Neural progenitor cell (in vitro differentiated cells): ENCODE data around the gene CYTH1. TPM values are rescaled to one million over a fixed set of nuclear protein-coding genes. Genes with fewer than 3 reads are reported as not detected.

Experiments
- DNase-seq: peaks from one replicate; pipeline ENCODE4 v3.0.0-alpha.2; 2016; ENCODE audit warnings: low spot score
- H2AFZ ChIP-seq: fragments of 200-600 bp; sonication (generic); replicated peaks from 2 replicates; pipeline ENCODE4 v1.6.1; 2016; ENCODE audit warnings: antibody characterized with exemption
- H3F3A ChIP-seq: fragments of 200-600 bp; sonication (generic); 2 replicates; pipeline ENCODE4 v1.6.1; 2016; ENCODE audit warnings: antibody characterized with exemption, low read depth
- H3K27ac ChIP-seq: fragments of 200-600 bp; sonication (generic); 2 replicates; pipeline ENCODE4 v1.5.1; 2016; ENCODE audit warnings: mild to moderate bottlenecking
- H3K27me3 ChIP-seq: fragments of 200-600 bp; sonication (generic); 2 replicates; pipeline ENCODE4 v1.6.1; 2016; ENCODE audit warnings: mild to moderate bottlenecking, moderate library complexity
- H3K36me3 ChIP-seq: fragments of 200-600 bp; sonication (generic); 2 replicates; pipeline ENCODE4 v1.5.1; 2016
- H3K4me1 ChIP-seq: fragments of 200-600 bp; sonication (generic); 2 replicates; pipeline ENCODE4 v1.6.1; 2016; ENCODE audit warnings: mixed run types
- H3K4me2 ChIP-seq: fragments of 200-600 bp; sonication (generic); 2 replicates; pipeline ENCODE4 v1.6.1; 2016
- H3K4me3 ChIP-seq: fragments of 200-600 bp; sonication (generic); 2 replicates; pipeline ENCODE4 v1.5.1; 2016
- H3K79me2 ChIP-seq: fragments of 200-600 bp; sonication (generic); 2 replicates; pipeline ENCODE4 v1.6.1; 2016; ENCODE audit warnings: low read depth
- H3K9ac ChIP-seq: fragments of 200-600 bp; sonication (generic); 2 replicates; pipeline ENCODE4 v1.6.1; 2016
- H3K9me3 ChIP-seq: fragments of 200-600 bp; sonication (generic); 2 replicates; pipeline ENCODE4 v1.5.1; 2016; ENCODE audit warnings: low read depth
- H4K20me1 ChIP-seq: fragments of 200-600 bp; sonication (generic); 2 replicates; pipeline ENCODE4 v1.6.1; 2016; ENCODE audit warnings: low read depth
- H3K27ac Mint-ChIP-seq: 3 replicates; pipeline ENCODE4 v1.8.0; 2021; ENCODE audit warnings: mixed read lengths
- H3K27me3 Mint-ChIP-seq: 2 replicates; pipeline ENCODE4 v1.8.0; 2022; ENCODE audit warnings: low read depth, mild to moderate bottlenecking, inconsistent platforms, moderate library complexity, mixed read lengths; ENCODE audit not compliant: insufficient read depth
- H3K36me3 Mint-ChIP-seq: 3 replicates; pipeline ENCODE4 v1.8.0; 2021; ENCODE audit warnings: mixed read lengths
- H3K4me1 Mint-ChIP-seq: 3 replicates; pipeline ENCODE4 v1.8.0; 2021; ENCODE audit warnings: mixed read lengths
- H3K4me3 Mint-ChIP-seq: 3 replicates; pipeline ENCODE4 v1.8.0; 2021; ENCODE audit warnings: mild to moderate bottlenecking, moderate library complexity, mixed read lengths
- H3K9me3 Mint-ChIP-seq: 3 replicates; pipeline ENCODE4 v1.8.0; 2020; ENCODE audit warnings: mixed read lengths
- EZH2 ChIP-seq: fragments of 200-600 bp; sonication (generic); IDR thresholded peaks from 2 replicates; pipeline ENCODE4 v1.6.1; 2017; ENCODE audit warnings: antibody characterized with exemption, mild to moderate bottlenecking, moderate library complexity
- EZH2phosphoT487 ChIP-seq: fragments of 200-600 bp; sonication (generic); IDR thresholded peaks from 2 replicates; pipeline ENCODE4 v1.6.1; 2017; ENCODE audit warnings: antibody characterized with exemption
- total RNA-seq: library from RNA; depleted of rRNA; stranded (reverse); fragments of >200 nt; gene quantifications from 2 replicates; pipeline ENCODE4 v1.2.3, GENCODE V29; 2015; ENCODE audit warnings: low replicate concordance
- TF ChIP-seq, protein P1 (sequence below): fragments of 200-600 bp; sonication (generic); IDR thresholded peaks from 2 replicates; pipeline ENCODE4 v1.5.1; 2017; ENCODE audit warnings: antibody characterized with exemption, mild to moderate bottlenecking

CYTH1 gene
- total RNA-seq, 1 donor from 2014 or later = 14.8 TPM

DNA sequence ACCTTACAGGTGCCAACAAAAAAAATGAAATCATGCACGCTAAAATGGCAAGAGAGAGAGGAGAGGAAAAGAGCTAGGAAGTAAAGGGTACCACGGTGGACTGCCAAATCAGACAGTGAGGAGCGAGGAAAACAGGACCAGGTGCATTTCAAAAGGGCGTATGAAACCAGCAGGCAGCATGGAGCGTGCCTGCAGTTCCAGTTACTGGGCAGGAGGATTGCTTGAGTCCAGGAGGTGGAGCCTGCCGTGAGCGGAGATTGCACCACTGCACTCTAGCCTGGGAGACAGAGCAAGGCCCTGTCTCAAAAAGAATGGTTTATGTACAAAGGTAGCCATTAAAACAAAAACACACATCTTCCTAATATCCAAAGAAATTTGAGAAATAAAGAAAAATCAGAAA, 42.2 kb upstream of the CYTH1 start:
- Histone ChIP-seq H3K36me3 (no peaks in the 10 kb centered on the region), H3K27ac (no peak overlapping the region), H3K4me3 (no peak overlapping the region), H3F3A (no peaks in the 10 kb centered on the region), H3K9me3 (no peaks in the 10 kb centered on the region), H3K4me2 (no peak overlapping the region), H3K9ac (no peak overlapping the region), H2AFZ (no peak overlapping the region), H4K20me1 (peaks cover 27% of the 10 kb centered on the region), H3K27me3 (no peaks in the 10 kb centered on the region), H3K4me1 (peaks cover 9% of the 10 kb centered on the region), H3K79me2 (peaks cover 4% of the 10 kb centered on the region)
- TF ChIP-seq EZH2phosphoT487 (no peak), EZH2 (no peak)
- TF ChIP-seq, protein P1, sequence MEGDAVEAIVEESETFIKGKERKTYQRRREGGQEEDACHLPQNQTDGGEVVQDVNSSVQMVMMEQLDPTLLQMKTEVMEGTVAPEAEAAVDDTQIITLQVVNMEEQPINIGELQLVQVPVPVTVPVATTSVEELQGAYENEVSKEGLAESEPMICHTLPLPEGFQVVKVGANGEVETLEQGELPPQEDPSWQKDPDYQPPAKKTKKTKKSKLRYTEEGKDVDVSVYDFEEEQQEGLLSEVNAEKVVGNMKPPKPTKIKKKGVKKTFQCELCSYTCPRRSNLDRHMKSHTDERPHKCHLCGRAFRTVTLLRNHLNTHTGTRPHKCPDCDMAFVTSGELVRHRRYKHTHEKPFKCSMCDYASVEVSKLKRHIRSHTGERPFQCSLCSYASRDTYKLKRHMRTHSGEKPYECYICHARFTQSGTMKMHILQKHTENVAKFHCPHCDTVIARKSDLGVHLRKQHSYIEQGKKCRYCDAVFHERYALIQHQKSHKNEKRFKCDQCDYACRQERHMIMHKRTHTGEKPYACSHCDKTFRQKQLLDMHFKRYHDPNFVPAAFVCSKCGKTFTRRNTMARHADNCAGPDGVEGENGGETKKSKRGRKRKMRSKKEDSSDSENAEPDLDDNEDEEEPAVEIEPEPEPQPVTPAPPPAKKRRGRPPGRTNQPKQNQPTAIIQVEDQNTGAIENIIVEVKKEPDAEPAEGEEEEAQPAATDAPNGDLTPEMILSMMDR = no peak
- H3K4me3 Mint-ChIP-seq = no peak overlapping the region
- H3K27ac Mint-ChIP-seq = no peak overlapping the region
- peaks cover 14% of the 10 kb centered on the region for H3K4me1 Mint-ChIP-seq
- H3K9me3 Mint-ChIP-seq = no peaks in the 10 kb centered on the region
- peaks cover 39% of the 10 kb centered on the region for H3K36me3 Mint-ChIP-seq
- DNase-seq = no peak
- no peaks in the 10 kb centered on the region for H3K27me3 Mint-ChIP-seq

DNA sequence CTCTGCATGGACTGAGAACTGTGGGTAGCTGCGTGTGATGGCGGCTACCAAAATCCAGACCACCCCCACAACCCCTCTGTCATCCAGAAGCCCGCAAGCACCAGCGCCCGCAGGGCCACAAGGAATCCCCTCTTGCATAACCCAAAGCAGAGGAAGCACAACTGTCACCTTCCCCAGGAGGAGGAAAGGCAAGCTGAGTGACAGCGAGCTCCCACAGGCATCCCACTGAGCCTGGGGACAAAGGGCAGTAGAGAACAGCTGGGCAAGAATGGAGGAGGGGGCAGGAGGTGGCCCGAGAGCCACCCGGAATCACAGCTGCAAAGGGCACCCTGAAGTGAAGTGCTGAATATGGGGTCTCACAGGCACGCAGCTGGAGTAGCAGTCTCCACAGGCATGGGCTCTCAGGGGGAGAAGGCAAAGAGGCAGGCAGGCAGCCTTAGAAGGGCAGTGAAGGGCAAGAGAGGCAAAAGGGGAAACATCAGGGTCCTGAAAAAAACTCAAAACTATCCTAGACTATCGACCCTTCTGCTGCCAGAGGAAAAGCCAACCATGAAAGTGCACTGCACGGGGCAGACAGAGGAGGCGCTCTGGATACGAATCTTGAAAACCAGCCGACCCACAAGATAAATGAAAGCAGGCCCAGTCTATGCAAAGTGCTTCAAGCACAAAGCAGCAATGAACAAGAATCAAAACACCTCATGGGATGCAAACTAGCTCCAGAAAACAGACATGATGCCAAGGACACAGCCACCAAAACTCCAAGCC, 41.4 kb upstream of the CYTH1 start:
- Histone ChIP-seq H2AFZ (no peak overlapping the region), H3K4me2 (no peak overlapping the region), H3F3A (no peaks in the 10 kb centered on the region), H3K4me3 (no peak overlapping the region), H3K79me2 (peaks cover 4% of the 10 kb centered on the region), H3K27me3 (no peaks in the 10 kb centered on the region), H3K4me1 (peaks cover 9% of the 10 kb centered on the region), H3K9me3 (no peaks in the 10 kb centered on the region), H3K9ac (no peak overlapping the region), H3K27ac (no peak overlapping the region), H4K20me1 (peaks cover 19% of the 10 kb centered on the region), H3K36me3 (no peaks in the 10 kb centered on the region)
- H3K36me3 Mint-ChIP-seq = peaks cover 44% of the 10 kb centered on the region
- H3K9me3 Mint-ChIP-seq = no peaks in the 10 kb centered on the region
- peaks cover 14% of the 10 kb centered on the region for H3K4me1 Mint-ChIP-seq
- no peak for TF ChIP-seq EZH2phosphoT487
- TF ChIP-seq, protein P1 = peak; percentile 36
- no peak for TF ChIP-seq EZH2
- DNase-seq = peak; percentile 46
- H3K4me3 Mint-ChIP-seq = no peak overlapping the region
- no peak overlapping the region for H3K27ac Mint-ChIP-seq
- H3K27me3 Mint-ChIP-seq = no peaks in the 10 kb centered on the region

DNA sequence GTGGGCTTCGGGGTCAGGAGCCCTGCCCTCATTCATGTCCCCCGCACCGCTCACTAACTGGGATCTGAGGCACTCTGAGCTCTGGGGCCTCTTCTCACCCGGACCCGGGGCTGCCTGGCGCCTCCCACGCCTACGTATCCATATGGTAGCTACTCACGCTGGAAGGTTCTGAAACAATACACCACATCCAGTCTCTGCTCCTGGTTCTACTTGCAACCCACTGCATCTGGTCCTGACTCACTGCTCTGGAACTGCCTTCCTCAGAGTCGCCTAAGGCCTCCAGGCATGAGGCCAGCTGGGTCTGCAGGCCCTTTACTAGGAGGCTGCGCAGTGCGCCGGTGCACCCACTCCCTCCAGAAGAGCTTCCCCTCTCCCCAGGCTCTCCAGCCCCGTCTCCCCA, 40.5 kb upstream of the CYTH1 start:
- H3K27me3 ChIP-seq = no peaks in the 10 kb centered on the region
- H3K4me1 Mint-ChIP-seq = peaks cover 14% of the 10 kb centered on the region
- H3K4me3 ChIP-seq = no peak overlapping the region
- H3K4me1 ChIP-seq = peaks cover 9% of the 10 kb centered on the region
- H3K9me3 Mint-ChIP-seq = no peaks in the 10 kb centered on the region
- no peak for DNase-seq
- H3K27ac ChIP-seq = no peak overlapping the region
- no peak overlapping the region for H3K9ac ChIP-seq
- no peak overlapping the region for H3K27ac Mint-ChIP-seq
- no peaks in the 10 kb centered on the region for H3K9me3 ChIP-seq
- H3K4me2 ChIP-seq = no peak overlapping the region
- H2AFZ ChIP-seq = no peak overlapping the region
- H3K36me3 Mint-ChIP-seq = peaks cover 38% of the 10 kb centered on the region
- H3K36me3 ChIP-seq = no peaks in the 10 kb centered on the region
- H3F3A ChIP-seq = no peaks in the 10 kb centered on the region
- no peaks in the 10 kb centered on the region for H3K27me3 Mint-ChIP-seq
- no peak overlapping the region for H3K4me3 Mint-ChIP-seq
- H3K79me2 ChIP-seq = peaks cover 4% of the 10 kb centered on the region
- peaks cover 16% of the 10 kb centered on the region for H4K20me1 ChIP-seq
- TF ChIP-seq, protein P1 = no peak
- TF ChIP-seq EZH2 (no peak), EZH2phosphoT487 (no peak)
